Hepatocyte (in vitro differentiated cells): ENCODE measurements around the gene NR2F6. TPM values are rescaled to one million over a fixed set of nuclear protein-coding genes. Genes with fewer than 3 reads are reported as not detected.

Experiments
- DNase-seq: peaks from one replicate; pipeline ENCODE4 v3.0.0-alpha.2; 2016; ENCODE audit warnings: low spot score
- H2AFZ ChIP-seq: fragments of 200-600 bp; sonication (generic); 2 replicates; pipeline ENCODE4 v1.6.0; 2016; ENCODE audit warnings: antibody characterized with exemption, mild to moderate bottlenecking
- H3K27ac ChIP-seq: fragments of 200-600 bp; sonication (generic); 2 replicates; pipeline ENCODE4 v1.5.1; 2016; ENCODE audit warnings: mild to moderate bottlenecking
- H3K27me3 ChIP-seq: fragments of 200-600 bp; sonication (generic); 2 replicates; pipeline ENCODE4 v1.6.1; 2016
- H3K36me3 ChIP-seq: fragments of 200-600 bp; sonication (generic); replicated peaks from 2 replicates; pipeline ENCODE4 v1.5.1; 2016; ENCODE audit warnings: low read depth; ENCODE audit not compliant: insufficient read depth
- H3K4me1 ChIP-seq: fragments of 200-600 bp; sonication (generic); 2 replicates; pipeline ENCODE4 v1.5.1; 2016; ENCODE audit warnings: mild to moderate bottlenecking, moderate library complexity; ENCODE audit not compliant: insufficient read depth
- H3K4me2 ChIP-seq: fragments of 200-600 bp; sonication (generic); 2 replicates; pipeline ENCODE4 v1.6.0; 2016
- H3K4me3 ChIP-seq: fragments of 200-600 bp; sonication (generic); 2 replicates; pipeline ENCODE4 v1.5.1; 2016; ENCODE audit warnings: mild to moderate bottlenecking
- H3K79me2 ChIP-seq: fragments of 200-600 bp; sonication (generic); 2 replicates; pipeline ENCODE4 v1.6.0; 2017; ENCODE audit warnings: mild to moderate bottlenecking
- H3K9me2 ChIP-seq: fragments of 200-600 bp; sonication (generic); replicated peaks from 2 replicates; pipeline ENCODE4 v1.6.0; 2017; ENCODE audit warnings: mild to moderate bottlenecking; ENCODE audit not compliant: insufficient read depth
- H3K9me3 ChIP-seq: fragments of 200-600 bp; sonication (generic); 2 replicates; pipeline ENCODE4 v1.5.1; 2016; ENCODE audit warnings: low read depth, mild to moderate bottlenecking
- H4K20me1 ChIP-seq: fragments of 200-600 bp; sonication (generic); 2 replicates; pipeline ENCODE4 v1.6.0; 2016; ENCODE audit warnings: mild to moderate bottlenecking; ENCODE audit not compliant: insufficient read depth, poor library complexity, severe bottlenecking
- EZH2 ChIP-seq: fragments of 200-600 bp; sonication (generic); IDR thresholded peaks from 2 replicates; pipeline ENCODE4 v1.6.1; 2016; ENCODE audit warnings: antibody characterized with exemption, mild to moderate bottlenecking, borderline replicate concordance
- EZH2phosphoT487 ChIP-seq: fragments of 200-600 bp; sonication (generic); IDR thresholded peaks from one replicate; pipeline ENCODE4 v1.6.1; 2018; ENCODE audit warnings: antibody characterized with exemption, mild to moderate bottlenecking, low read depth, moderate library complexity; ENCODE audit not compliant: unreplicated experiment, severe bottlenecking
- WGBS: methylation state at CpG from one replicate; pipeline ENCODE4 v1.1.6; 2016; ENCODE audit warnings: low lambda C conversion rate; ENCODE audit errors: missing lambda C conversion rate; 5-methylcytosine and 5-hydroxymethylcytosine counted together
- polyA plus RNA-seq: library from polyadenylated mRNA; unstranded; fragments of >200 nt; fragmentation: Nextera tagmentation; extraction: Ambion mirVana; gene quantifications from 2 replicates; pipeline ENCODE4 v1.2.1, GENCODE V29; 2016
- total RNA-seq: library from RNA; depleted of rRNA; stranded (reverse); fragments of >200 nt; gene quantifications from 2 replicates; pipeline ENCODE4 v1.2.3, GENCODE V29; 2014
- TF ChIP-seq, protein P1 (sequence below): fragments of 200-600 bp; sonication (generic); IDR thresholded peaks from 2 replicates; pipeline ENCODE4 v1.5.1; 2016; ENCODE audit warnings: antibody characterized with exemption, mild to moderate bottlenecking; ENCODE audit not compliant: poor library complexity

Gene NR2F6
- total and polyA plus RNA-seq, 2 experiments from 2014 or later, result 116 to 169 TPM

GRCh38 chr19:17226002-17226933 is 19.5 kb downstream of the NR2F6 start, which contains the start of gene OCEL1:
OCEL1 (plus strand) TSS chr19:17226226; CDS start chr19:17226248, 22 bp downstream.
- Histone ChIP-seq H3K4me2 (peak within 1 kb of the TSS; percentile 96), H3K9me2 (no peaks in the 10 kb centered on the region), H2AFZ (peak within 1 kb of the TSS; percentile 94), H3K4me1 (peaks cover 10% of the 10 kb centered on the region), H3K27me3 (no peaks in the 10 kb centered on the region), H4K20me1 (no peaks in the 10 kb centered on the region), H3K9me3 (no peaks in the 10 kb centered on the region), H3K27ac (peak within 1 kb of the TSS; percentile 94), H3K79me2 (peaks cover 10% of the 10 kb centered on the region), H3K4me3 (peak within 1 kb of the TSS; percentile 93), H3K36me3 (no peaks in the 10 kb centered on the region)
- DNase-seq, result peak; percentile 99
- WGBS, result 2% methylated on average over 70 of the region's 90 CpGs
- TF ChIP-seq EZH2 (no peak), EZH2phosphoT487 (no peak)
- TF ChIP-seq, protein P1, sequence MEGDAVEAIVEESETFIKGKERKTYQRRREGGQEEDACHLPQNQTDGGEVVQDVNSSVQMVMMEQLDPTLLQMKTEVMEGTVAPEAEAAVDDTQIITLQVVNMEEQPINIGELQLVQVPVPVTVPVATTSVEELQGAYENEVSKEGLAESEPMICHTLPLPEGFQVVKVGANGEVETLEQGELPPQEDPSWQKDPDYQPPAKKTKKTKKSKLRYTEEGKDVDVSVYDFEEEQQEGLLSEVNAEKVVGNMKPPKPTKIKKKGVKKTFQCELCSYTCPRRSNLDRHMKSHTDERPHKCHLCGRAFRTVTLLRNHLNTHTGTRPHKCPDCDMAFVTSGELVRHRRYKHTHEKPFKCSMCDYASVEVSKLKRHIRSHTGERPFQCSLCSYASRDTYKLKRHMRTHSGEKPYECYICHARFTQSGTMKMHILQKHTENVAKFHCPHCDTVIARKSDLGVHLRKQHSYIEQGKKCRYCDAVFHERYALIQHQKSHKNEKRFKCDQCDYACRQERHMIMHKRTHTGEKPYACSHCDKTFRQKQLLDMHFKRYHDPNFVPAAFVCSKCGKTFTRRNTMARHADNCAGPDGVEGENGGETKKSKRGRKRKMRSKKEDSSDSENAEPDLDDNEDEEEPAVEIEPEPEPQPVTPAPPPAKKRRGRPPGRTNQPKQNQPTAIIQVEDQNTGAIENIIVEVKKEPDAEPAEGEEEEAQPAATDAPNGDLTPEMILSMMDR, result no peak

DNA sequence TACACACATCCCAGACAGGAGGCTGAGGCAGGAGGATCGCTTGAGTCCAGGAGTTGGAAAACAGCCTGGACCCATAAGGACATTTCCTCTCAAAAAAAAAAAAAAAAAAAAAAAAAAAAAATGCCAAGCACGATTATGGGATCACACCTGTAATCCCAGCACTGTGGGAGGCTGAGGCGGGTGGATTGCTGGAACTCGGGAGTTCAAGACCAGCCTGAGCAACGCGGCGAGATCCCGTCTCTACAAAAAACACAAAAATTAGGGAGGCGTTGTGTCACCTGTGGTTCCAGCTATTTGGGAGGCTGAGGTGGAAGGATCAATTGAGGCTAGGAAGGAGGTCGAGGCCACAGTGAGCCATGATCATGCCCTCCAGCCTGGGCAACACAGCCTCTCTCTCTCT is 20.7 kb downstream of the NR2F6 start:
- Histone ChIP-seq H3K4me1 (peaks cover 10% of the 10 kb centered on the region), H3K9me2 (no peaks in the 10 kb centered on the region), H3K9me3 (no peaks in the 10 kb centered on the region), H2AFZ (no peak overlapping the region), H3K79me2 (peaks cover 8% of the 10 kb centered on the region), H3K4me3 (no peak overlapping the region), H3K36me3 (no peaks in the 10 kb centered on the region), H4K20me1 (no peaks in the 10 kb centered on the region), H3K4me2 (no peak overlapping the region), H3K27me3 (no peaks in the 10 kb centered on the region), H3K27ac (no peak overlapping the region)
- DNase-seq, result no peak
- TF ChIP-seq EZH2 (no peak), EZH2phosphoT487 (no peak)
- TF ChIP-seq, protein P1, result no peak
- WGBS, result 98% methylated on average over 10 of the region's 10 CpGs

- Histone ChIP-seq H2AFZ (no peak overlapping the region), H3K27ac (peak overlapping the region; percentile 29)
These were observed 25.4 kb downstream of the NR2F6 start for GRCh38 chr19:17220207-17220758.

More at GRCh38 chr19:17220207-17220758, 25.4 kb downstream of the NR2F6 start:
- peak; percentile 83 for DNase-seq
- Histone ChIP-seq H3K4me1 (no peaks in the 10 kb centered on the region), H3K4me3 (no peak overlapping the region), H3K4me2 (peak overlapping the region; percentile 7), H3K9me2 (no peaks in the 10 kb centered on the region), H3K9me3 (no peaks in the 10 kb centered on the region), H3K36me3 (no peaks in the 10 kb centered on the region), H4K20me1 (no peaks in the 10 kb centered on the region), H3K79me2 (peaks cover 6% of the 10 kb centered on the region), H3K27me3 (no peaks in the 10 kb centered on the region)
- 69% methylated on average over 14 of the region's 14 CpGs for WGBS
- TF ChIP-seq EZH2, result no peak
- no peak for TF ChIP-seq EZH2phosphoT487
- TF ChIP-seq, protein P1, result no peak
